Left lung (tissue), 10 donors: ENCODE results near the gene PLD1. TPM values are rescaled to one million over a fixed set of nuclear protein-coding genes. Genes with fewer than 3 reads are reported as not detected.
"Not testable (repeated sequence)": the region's sequence is repeated elsewhere in the genome, so short reads cannot be mapped to it uniquely, and the experiment has no call there.

ENCODE experiments used
- ATAC-seq: fragments of 200-7000 bp; cut with Tn5 transposase; one replicate; pipeline ENCODE4 v1.9.1; 2020; ENCODE audit warnings: moderate library complexity
- DNase-seq, 4 donors: peaks; one replicate each; pipeline ENCODE4 v3.0.0-alpha.2; 2013 to 2020
- H3K27ac ChIP-seq, 2 donors: fragments of 200-600 bp; sonication (generic) in 1 of 2; one replicate each; pipeline versions ENCODE4 v1.5.0 to v1.8.0; 2020 to 2021
- H3K27me3 ChIP-seq, 2 donors: fragments of 200-600 bp; sonication (generic) in 1 of 2; one replicate each; pipeline versions ENCODE4 v1.5.0 to v1.8.0; 2020 to 2021
- H3K36me3 ChIP-seq, 2 donors: fragments of 200-600 bp; sonication (generic) in 1 of 2; one replicate each; pipeline versions ENCODE4 v1.5.0 to v1.8.0; 2020 to 2021
- H3K4me1 ChIP-seq, 2 donors: fragments of 200-600 bp; one replicate each; pipeline ENCODE4 v1.8.0; 2021
- H3K4me3 ChIP-seq, 2 donors: fragments of 200-600 bp; sonication (generic) in 1 of 2; one replicate each; pipeline versions ENCODE4 v1.5.0 to v1.8.0; 2020 to 2021; ENCODE audit warnings: mild to moderate bottlenecking in 1 of 2
- H3K9me3 ChIP-seq, 2 donors: fragments of 200-600 bp; sonication (generic) in 1 of 2; one replicate each; pipeline versions ENCODE4 v1.5.0 to v1.8.0; 2020 to 2021
- CTCF ChIP-seq, 2 donors: fragments of 200-600 bp; sonication (generic) in 1 of 2; IDR thresholded peaks; one replicate each; pipeline versions ENCODE4 v1.5.0 to v1.8.0; 2021; ENCODE audit warnings: antibody characterized with exemption in 2 of 2
- intact Hi-C, 2 donors: fragments of 100-400 bp; cut with DNase I; formaldehyde crosslinking; loops; one replicate each; pipeline versions ENCODE4 v1.11.2 to v1.14.2; 2022
- polyA plus RNA-seq, 6 donors: library from polyadenylated mRNA; unstranded; fragments of 120-200 nt; gene quantifications; one replicate each; pipeline ENCODE4 v1.2.1, GENCODE V29; 2013; ENCODE audit not compliant: insufficient read length in 6 of 6
- total RNA-seq, 2 donors: library from RNA; stranded (reverse); fragmentation: NEBNext Ultra II Directional; extraction: Animal tissue kit (Norgen Biotek cat#: 25700); gene quantifications; one replicate each; pipeline ENCODE4 v1.2.1, GENCODE V29; 2021
- donor health status: DM: no; HTN: yes; CAD: no.
- donor health status: DM: no; HTN: no; CAD: no.

The PLD1 gene
- total and polyA plus RNA-seq, 8 donors: 2.9 to 18.7 (median 5.8) TPM

- no peak overlapping the region for H3K4me3 ChIP-seq
- peaks cover 0 to 33% of the 10 kb centered on the region in 2 donors for H3K36me3 ChIP-seq
- ATAC-seq (no peak), DNase-seq (no peak)
- no peak for TF ChIP-seq CTCF (IDR thresholded peaks at IDR 0.05)
- H3K4me1 ChIP-seq: no peaks in the 10 kb centered on the region
- H3K27ac ChIP-seq: no peak overlapping the region
- no peaks in the 10 kb centered on the region for H3K27me3 ChIP-seq
- intact Hi-C loops: loop anchor here in 1 of 2 donors (10.0 kb wide), 1 partner anchor 134 kb away; no protein-coding TSS in a partner anchor
- H3K9me3 ChIP-seq: no peaks in the 10 kb centered on the region
These were observed 169.5 kb downstream of the PLD1 start for GRCh38 chr3:171640520-171641412.

- TF ChIP-seq CTCF (IDR thresholded peaks at IDR 0.05): no peak
- DNase-seq: no peak
- Histone ChIP-seq H3K36me3 (peaks cover 0 to 19% of the 10 kb centered on the region in 2 donors), H3K9me3 (no peaks in the 10 kb centered on the region), H3K27ac (no peak overlapping the region), H3K4me3 (no peak overlapping the region), H3K4me1 (no peaks in the 10 kb centered on the region), H3K27me3 (no peaks in the 10 kb centered on the region)
- intact Hi-C loops: no loop called here
- no peak for ATAC-seq
These were observed 173.6 kb downstream of the PLD1 start for GRCh38 chr3:171636666-171637065.

- Histone ChIP-seq H3K27me3 (no peaks in the 10 kb centered on the region), H3K4me1 (no peaks in the 10 kb centered on the region), H3K4me3 (no peak overlapping the region), H3K9me3 (no peaks in the 10 kb centered on the region), H3K27ac (no peak overlapping the region), H3K36me3 (no peaks in the 10 kb centered on the region)
- DNase-seq (no peak), ATAC-seq (no peak)
- TF ChIP-seq CTCF (IDR thresholded peaks at IDR 0.05): no peak
- intact Hi-C loops: no loop called here
These were observed 177.5 kb downstream of the PLD1 start for GRCh38 chr3:171632766-171633165.

GRCh38 chr3:171626799-171627198, 183.5 kb downstream of the PLD1 start:
- H3K27ac ChIP-seq, intact Hi-C loops, H3K4me1 ChIP-seq, H3K27me3 ChIP-seq, DNase-seq, H3K4me3 ChIP-seq, H3K9me3 ChIP-seq, H3K36me3 ChIP-seq, ATAC-seq: not testable (repeated sequence)

GRCh38 chr3:171622126-171622525, 188.2 kb downstream of the PLD1 start:
- no peak for TF ChIP-seq CTCF (IDR thresholded peaks at IDR 0.05)
- DNase-seq: no peak
- no peaks in the 10 kb centered on the region for H3K27me3 ChIP-seq
- peaks cover 0 to 10% of the 10 kb centered on the region in 2 donors for H3K36me3 ChIP-seq
- H3K4me3 ChIP-seq: no peak overlapping the region
- ATAC-seq: no peak
- peaks cover 0 to 3% of the 10 kb centered on the region in 2 donors for H3K9me3 ChIP-seq
- H3K27ac ChIP-seq: no peak overlapping the region
- H3K4me1 ChIP-seq: no peaks in the 10 kb centered on the region
- intact Hi-C loops: no loop called here
